Measurements from ENCODE around the gene ZFYVE28. TPM values are rescaled to one million over a fixed set of nuclear protein-coding genes. Genes with fewer than 3 reads are reported as not detected.

The ZFYVE28 gene
- total and polyA plus RNA-seq, 2 of the 8 experiments (the other 6 are each of a cell fraction or from before 2014, with no cell fraction given), result 1.7 to 4.9 TPM

DNA sequence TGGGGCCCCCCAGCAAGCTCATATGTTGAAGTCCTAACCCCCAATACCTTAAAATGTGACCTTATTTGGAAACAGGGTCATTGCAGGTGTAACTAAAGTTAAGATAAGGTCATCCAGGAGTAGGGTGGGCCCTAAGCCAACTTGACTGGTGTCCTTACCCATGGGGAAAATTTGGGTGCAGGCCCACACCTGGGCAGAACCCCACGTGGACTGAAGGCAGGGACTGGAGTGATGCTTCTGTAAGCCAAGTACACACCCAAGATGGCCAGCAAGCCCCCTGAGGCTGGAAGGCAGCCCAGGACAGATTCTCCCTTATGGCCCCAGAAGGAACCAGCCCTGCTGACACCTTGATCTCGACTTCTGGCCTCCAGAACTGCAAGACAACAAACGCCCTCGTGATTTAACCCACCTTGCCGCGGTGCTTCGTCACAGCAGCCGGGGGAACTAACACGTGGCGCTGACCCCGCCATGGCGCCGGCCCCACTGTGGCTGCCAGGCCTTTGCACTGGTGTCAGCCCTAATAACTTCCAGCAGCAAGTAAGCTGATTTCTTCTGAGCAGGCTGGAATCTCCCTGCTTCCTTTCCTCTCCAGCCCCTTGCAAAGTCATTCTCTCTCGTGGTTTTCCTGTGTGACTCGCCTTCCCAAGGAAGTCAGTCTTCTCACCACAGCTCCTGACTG is 133.4 kb downstream of the ZFYVE28 start (continued):
- no peak for TF ChIP-seq HDAC6 (IDR thresholded peaks at IDR 0.05; ENCODE audit: low read depth, low read length)

Data from H1 (cell line).